ENCODE results near the gene RNF149. TPM values are rescaled to one million over a fixed set of nuclear protein-coding genes. Genes with fewer than 3 reads are reported as not detected.

The RNF149 gene
- polyA plus RNA-seq, 2 of the 4 experiments (the other 2 are of a cell fraction), result 28.8 to 34.8 TPM

DNA sequence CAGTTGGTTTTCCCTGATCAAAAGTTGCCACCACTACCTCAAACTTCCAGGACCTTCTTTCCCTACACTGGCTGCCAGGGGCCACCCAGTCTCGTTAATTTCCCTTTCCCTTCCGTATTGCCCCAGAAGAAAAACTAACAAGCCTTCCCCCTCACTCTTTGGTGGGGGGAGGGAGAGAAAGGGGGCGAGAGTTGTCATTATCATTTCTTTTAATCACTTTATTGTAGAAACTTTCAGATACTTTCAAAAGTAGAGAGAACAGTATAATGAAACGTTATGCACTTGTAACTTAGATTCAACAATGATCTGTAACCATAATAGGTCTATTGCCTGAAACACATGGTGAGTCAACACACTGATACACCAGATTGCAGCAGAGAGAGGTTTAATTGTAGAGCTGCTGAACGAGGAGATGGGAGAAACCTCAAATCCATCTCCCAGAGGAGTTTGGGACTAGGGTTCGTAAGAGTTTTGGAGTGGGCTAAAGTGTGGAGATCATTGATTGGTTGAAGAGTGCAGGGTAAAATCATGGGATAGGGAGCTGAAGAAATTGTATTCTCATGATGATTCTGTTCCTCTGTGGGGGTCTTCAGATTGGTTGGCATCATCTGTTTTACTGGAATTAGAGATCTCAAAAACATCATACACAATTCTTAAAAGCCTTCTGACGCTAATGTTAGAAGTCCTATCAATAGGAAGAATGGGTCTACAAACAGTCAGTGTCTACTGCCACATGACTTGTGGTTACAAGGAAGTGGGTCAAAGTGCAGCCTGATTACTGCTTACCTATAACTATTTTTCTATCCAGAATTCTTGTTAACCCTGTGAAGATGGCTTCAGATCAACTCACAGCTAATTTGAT is 2.6 kb upstream of the RNF149 start:
- WGBS (ENCODE audit: missing lambda C conversion rate), result 78% methylated on average over 7 of the region's 7 CpGs
- H3K4me1 ChIP-seq, result peaks cover 19% of the 10 kb centered on the region; the same call in 2 of the 3 replicates
- no peak overlapping the region for H3K4me2 ChIP-seq
- H3K9me3 ChIP-seq, result no peaks in the 10 kb centered on the region
- ChIA-PET CTCF (interaction anchor here (0.6 to 1.0 kb wide), 3 partner anchors 31 to 39 kb away, joined by 3 to 5 read pairs (median 4); no protein-coding TSS in a partner anchor), POLR2A (no interaction called here)
- ATAC-seq (no peak), DNase-seq (ENCODE audit: low read depth in 1 of 2, low spot score in 1 of 2) (no peak), FAIRE-seq (no peak)
- TF ChIP-seq HOXB5 (CRISPR knock-in tag; IDR thresholded peaks at IDR 0.05) (no peak), HOXB13 (CRISPR knock-in tag; IDR thresholded peaks at IDR 0.05; ENCODE audit: low read depth) (no peak), ELK1 (IDR thresholded peaks at IDR 0.05; ENCODE audit: low read depth, low read length) (no peak), RNF2 (IDR thresholded peaks at IDR 0.05; ENCODE audit: borderline replicate concordance, low read depth) (no peak), HDAC2 (IDR thresholded peaks at IDR 0.05) (no peak), NFE2L2 (conservative IDR thresholded peaks at IDR 0.05; ENCODE audit: low read length) (no peak)
- no peak overlapping the region for H3K27ac ChIP-seq
- no peak overlapping the region for H3K4me3 ChIP-seq

DNA sequence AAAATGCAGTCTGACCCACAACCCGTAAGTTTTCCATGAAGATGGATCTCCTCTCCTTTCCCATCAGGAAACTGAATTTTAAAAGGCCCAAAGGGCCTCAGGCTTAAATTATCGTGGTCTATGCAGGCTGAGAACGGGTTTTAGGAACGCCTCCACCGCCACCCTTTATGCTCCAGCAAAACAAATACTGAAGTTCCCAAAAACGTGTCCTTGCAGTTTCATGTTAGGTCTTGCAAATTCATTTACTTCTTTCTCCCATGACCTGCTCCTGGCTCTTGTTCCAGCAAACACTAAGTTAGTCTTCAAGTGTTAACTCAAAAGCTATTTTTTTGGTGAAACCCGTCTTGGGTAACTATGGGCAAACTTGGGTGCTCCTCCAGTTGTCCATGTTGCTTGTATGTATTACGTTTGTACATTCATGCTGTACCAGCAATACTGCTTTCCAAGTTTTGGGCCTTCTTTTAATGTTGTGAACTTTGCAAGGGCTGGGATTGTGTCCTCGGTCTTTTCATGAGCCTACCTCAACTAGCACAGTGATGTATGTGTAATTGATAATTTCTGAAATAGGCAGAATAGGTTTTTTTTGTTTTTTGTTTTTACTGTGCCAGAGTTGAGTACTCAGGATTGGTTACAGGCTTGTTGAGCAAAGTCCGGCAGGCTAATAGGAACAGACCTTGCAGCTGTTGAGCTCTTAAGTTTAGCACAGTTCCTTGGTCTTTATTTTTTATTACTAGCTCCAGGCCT is 1.8 kb upstream of the RNF149 start:
- FAIRE-seq (no peak), ATAC-seq (no peak), DNase-seq (ENCODE audit: low read depth in 1 of 2, low spot score in 1 of 2) (no peak)
- H3K4me1 ChIP-seq, result peaks cover 27% of the 10 kb centered on the region
- 77% methylated on average over 10 of the region's 10 CpGs for WGBS (ENCODE audit: missing lambda C conversion rate)
- no peak overlapping the region for H3K4me2 ChIP-seq
- TF ChIP-seq FOXS1 (CRISPR knock-in tag; IDR thresholded peaks at IDR 0.05) (no peak), HDAC2 (IDR thresholded peaks at IDR 0.05) (no peak), NPAS2 (CRISPR knock-in tag; IDR thresholded peaks at IDR 0.05; ENCODE audit: borderline replicate concordance) (no peak), HOXB13 (CRISPR knock-in tag; IDR thresholded peaks at IDR 0.05; ENCODE audit: low read depth) (no peak), NR3C1 (IDR thresholded peaks at IDR 0.05) (no peak), JUNB (IDR thresholded peaks at IDR 0.05) (no peak), HEYL (CRISPR knock-in tag; IDR thresholded peaks at IDR 0.05) (no peak), KDM1A (IDR thresholded peaks at IDR 0.05; ENCODE audit: low read depth) (no peak), ZSCAN20 (CRISPR knock-in tag; IDR thresholded peaks at IDR 0.05) (no peak), BCL3 (IDR thresholded peaks at IDR 0.05) (no peak), FOSL2 (IDR thresholded peaks at IDR 0.05) (no peak), FOSL2 (CRISPR knock-in tag; IDR thresholded peaks at IDR 0.05) (no peak), ZFP36 (IDR thresholded peaks at IDR 0.05; ENCODE audit: borderline replicate concordance, partially characterized antibody) (no peak), EP300 (IDR thresholded peaks at IDR 0.05) (no peak), MYC (IDR thresholded peaks at IDR 0.05; ENCODE audit: borderline replicate concordance, low read length) (no peak), CHD2 (IDR thresholded peaks at IDR 0.05; ENCODE audit: low read length, partially characterized antibody) (no peak), CEBPB (IDR thresholded peaks at IDR 0.05) (no peak), CBX2 (IDR thresholded peaks at IDR 0.05; ENCODE audit: borderline replicate concordance, low read depth) (no peak)
- TF ChIP-seq, protein P1, sequence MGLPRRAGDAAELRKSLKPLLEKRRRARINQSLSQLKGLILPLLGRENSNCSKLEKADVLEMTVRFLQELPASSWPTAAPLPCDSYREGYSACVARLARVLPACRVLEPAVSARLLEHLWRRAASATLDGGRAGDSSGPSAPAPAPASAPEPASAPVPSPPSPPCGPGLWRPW (IDR thresholded peaks at IDR 0.05), result no peak
- TF ChIP-seq, protein P2, sequence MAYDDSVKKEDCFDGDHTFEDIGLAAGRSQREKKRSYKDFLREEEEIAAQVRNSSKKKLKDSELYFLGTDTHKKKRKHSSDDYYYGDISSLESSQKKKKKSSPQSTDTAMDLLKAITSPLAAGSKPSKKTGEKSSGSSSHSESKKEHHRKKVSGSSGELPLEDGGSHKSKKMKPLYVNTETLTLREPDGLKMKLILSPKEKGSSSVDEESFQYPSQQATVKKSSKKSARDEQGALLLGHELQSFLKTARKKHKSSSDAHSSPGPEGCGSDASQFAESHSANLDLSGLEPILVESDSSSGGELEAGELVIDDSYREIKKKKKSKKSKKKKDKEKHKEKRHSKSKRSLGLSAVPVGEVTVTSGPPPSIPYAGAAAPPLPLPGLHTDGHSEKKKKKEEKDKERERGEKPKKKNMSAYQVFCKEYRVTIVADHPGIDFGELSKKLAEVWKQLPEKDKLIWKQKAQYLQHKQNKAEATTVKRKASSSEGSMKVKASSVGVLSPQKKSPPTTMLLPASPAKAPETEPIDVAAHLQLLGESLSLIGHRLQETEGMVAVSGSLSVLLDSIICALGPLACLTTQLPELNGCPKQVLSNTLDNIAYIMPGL (CRISPR knock-in tag; IDR thresholded peaks at IDR 0.05; ENCODE audit: borderline replicate concordance), result no peak
- no peak overlapping the region for H3K27ac ChIP-seq
- CTCF ChIA-PET, result interaction anchor here (0.6 to 1.0 kb wide), 3 partner anchors 32 to 39 kb away, joined by 3 to 4 read pairs (median 3); no protein-coding TSS in a partner anchor
- POLR2A ChIA-PET, result interaction anchor here (2.1 kb wide), 1 partner anchor 748 kb away, joined by 5 read pairs; the partner anchor contains the start of gene PDCL3
- H3K9me3 ChIP-seq, result no peaks in the 10 kb centered on the region
- H3K4me3 ChIP-seq, result no peak overlapping the region
